Measurements from ENCODE around the gene CRIP2. TPM values are rescaled to one million over a fixed set of nuclear protein-coding genes. Genes with fewer than 3 reads are reported as not detected.

CRIP2 gene
- polyA plus RNA-seq, 5 donors, result 121 to 333 (median 174) TPM

DNA sequence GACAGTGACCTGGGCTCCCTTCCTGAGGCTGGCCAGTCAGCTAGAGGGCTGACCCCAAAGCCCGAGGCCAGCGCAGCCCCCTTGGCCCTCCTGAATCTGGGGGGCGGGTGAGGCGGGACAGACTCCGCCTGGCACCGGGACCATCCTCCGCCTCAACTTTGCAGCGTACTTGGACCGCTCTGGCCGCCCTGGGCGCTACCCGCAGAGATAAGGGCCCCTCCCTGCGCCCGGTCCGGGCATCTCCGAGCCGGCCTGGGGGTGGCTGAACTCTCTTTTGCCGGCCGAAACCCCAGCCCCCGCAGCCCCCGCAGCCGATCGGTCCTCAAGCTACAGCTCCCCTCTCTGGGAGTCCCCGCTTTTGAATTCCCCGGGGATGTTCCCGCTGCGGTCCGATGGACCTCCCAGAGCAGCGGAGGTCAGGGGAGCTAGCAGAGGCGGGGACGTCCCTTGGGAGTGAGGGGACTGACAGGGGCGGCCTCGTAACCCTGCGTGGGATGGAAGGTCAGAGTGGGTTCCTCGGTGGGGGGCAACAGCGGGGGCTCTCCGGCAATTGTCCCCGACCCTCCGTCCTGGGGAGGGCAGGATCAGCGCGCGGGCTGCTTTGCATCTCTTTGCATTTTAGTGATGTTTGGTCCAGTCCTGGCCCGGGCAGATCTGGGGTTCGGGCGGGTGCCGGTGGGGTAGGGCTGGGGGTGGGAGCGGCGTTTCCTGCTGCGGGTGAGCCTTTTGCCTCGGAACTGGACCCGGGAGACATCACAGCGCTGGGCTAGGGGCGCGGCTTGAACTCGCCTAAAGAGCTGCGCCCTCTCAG, 11.7 kb downstream of the CRIP2 start, which contains the start of gene CRIP1:
TSS of gene CRIP1 (plus strand) at position 724 of the 811 bp plus-strand sequence. CDS start 374 bp downstream, outside the sequence.
- no peak for DNase-seq

DNA sequence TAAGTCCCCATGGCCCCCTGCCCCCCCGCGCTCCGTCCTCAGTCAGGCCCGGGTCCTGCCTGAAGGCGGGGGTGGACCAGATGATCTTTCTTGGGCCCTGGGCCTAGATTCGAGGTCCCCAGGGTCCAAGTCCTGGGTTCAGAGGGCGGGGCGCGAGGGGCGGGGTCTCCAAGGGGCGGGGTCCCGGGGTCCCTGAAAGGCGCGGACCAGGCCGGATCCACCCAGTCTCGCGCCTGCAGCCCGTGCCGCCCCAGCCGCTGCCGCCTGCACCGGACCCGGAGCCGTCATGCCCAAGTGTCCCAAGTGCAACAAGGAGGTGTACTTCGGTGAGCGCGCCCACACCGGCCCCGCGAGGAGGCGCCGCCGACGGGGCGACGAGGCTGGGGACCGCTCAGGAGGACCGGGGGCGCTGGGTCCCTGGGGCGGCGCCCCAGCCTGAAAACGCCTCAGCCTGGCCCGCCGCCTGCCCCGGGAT, 12.4 kb downstream of the CRIP2 start:
- DNase-seq, result no peak

DNA sequence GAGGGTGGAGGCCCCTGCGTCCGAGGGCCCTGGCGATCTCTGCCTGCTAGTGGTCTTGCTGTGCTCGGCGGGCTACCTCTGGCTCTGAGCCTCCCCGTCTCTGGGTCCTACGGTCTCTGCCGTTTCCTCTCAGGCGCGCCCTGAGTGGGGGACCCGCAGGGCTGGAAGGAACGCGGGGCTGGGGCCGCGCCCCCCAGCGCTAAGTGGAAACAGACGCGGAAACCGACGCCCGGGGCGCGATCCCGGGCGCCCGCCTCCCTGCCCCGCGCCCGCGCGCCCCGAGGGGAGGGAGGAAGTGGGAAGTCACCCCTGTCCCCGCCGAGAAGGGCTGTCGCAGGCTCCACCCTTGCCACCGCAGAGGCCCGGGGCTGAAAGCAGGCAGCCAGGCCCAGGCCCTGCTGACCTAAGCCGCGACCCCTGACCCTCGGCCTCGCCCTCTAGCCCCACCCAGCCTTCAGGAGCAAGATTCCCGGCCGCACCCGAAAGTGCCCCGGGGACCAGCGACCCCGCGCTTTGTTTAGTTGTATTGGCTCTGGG, 12.9 kb downstream of the CRIP2 start:
- no peak for DNase-seq

DNA sequence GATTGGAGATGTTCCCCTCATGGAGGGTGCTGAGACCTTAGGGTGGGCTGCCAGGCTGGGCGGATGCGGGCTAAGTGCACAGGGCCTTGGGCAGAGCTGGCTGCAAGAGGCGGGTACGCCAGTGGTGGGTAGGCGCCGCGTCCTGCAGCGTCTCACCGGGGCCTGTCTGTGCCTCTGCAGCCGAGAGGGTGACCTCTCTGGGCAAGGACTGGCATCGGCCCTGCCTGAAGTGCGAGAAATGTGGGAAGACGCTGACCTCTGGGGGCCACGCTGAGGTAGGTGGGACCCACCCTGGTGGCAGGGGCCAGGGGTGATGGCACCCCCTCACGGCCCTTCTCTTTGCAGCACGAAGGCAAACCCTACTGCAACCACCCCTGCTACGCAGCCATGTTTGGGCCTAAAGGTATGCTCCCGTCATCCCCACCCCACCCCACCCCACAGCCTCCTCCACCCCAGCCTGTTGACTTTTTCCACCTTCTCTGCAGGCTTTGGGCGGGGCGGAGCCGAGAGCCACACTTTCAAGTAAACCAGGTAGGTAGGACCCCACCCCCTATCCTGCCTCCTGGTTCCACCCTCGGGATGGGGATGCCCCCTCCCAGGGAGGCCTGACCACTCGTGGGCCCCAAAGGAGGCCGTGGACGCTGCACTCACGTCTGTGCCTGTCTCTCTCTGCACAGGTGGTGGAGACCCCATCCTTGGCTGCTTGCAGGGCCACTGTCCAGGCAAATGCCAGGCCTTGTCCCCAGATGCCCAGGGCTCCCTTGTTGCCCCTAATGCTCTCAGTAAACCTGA, 13.6 kb downstream of the CRIP2 start:
- DNase-seq, result no peak

DNA sequence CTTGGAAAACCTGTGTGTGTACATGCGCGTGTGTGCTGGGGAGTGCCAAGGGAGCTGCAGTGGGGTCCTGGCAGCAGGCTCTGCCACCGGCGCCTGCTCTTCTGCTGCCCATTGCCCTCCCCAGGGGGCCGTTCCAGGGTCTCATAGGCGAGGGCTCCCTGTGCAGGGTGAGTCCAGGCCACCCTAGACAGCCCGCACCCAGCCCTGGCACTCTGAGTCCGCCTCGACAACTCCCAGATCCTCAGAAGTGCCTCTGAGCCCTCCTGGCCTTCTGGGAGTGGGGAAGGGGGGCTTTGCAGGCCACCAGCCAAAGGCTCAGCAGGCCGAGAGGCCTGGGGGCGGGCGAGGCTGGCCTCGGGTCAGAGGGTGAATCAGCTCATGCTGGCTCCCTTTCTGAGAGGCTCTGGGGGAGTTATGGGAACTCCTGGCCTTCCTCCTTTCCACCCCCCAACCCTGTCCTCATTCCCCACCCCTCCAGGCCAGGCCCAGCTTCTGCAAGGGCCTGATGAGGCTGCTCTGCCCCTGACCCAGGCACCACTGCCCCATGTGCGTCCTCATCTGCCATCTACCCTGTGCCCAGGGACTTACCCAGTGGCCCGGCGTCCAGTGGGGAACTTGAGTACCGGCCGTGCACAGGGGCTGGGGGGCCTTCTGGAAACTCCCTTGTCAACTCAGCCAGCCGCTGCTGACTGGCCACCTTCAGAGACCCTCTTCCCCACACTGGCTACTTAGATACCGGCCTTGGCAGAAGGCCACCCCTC, 14.3 kb downstream of the CRIP2 start:
- no peak for DNase-seq

DNA sequence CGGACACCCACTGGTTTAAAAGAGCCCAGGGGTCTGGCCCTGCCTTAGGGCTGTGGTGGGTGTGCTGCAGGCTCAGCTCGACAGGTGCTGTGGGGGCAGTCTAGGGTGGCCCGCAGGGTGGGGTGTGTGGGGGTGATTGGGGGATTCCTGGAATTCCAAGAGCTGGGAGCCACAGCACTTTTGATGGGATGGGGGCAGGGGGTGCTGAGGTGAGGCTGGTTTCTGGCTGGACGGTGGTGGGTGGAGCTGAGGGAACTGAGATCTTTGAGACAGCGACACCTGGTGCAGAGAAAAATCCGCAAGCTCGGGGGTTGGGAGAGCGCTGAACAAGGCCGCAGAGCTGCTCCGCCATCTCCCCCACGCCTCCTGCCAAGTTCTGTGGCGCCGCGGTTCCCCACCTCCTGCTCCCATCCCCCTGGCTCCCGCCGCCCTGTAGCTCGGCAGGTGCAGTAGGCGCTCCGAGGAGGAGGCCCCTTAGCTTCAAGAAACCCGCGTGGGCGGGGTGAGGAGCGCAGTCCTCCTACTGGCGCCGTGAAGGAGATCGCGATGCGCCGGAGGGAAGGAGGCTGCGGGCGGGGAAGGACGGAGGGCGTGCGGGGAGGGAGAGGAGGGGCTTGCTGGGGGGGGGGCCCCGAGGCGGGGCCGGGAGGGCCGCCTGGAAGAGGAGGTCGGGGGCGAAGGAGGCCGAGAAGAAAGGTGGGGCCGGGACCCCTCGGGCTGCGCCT, 15.1 kb downstream of the CRIP2 start:
- DNase-seq, result peak; percentile 85 to 87

DNA sequence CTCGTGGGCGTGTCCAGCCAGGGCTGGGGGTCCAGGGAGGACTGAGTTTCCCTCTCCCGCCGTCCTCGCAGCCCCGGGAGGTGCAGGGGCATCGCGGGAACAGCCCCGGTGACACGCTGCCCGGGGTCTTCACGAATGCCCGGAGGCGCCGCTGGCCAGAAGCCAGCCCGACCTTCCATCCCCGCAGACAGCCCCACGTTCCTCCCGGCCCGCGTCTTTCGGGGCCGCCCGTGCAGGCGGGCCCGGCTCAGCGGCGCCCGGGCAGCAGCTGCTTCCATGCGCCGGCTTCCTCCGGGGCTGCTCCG, 15.6 kb downstream of the CRIP2 start:
- DNase-seq, result peak in 1 of 2 donors; percentile 57

DNA sequence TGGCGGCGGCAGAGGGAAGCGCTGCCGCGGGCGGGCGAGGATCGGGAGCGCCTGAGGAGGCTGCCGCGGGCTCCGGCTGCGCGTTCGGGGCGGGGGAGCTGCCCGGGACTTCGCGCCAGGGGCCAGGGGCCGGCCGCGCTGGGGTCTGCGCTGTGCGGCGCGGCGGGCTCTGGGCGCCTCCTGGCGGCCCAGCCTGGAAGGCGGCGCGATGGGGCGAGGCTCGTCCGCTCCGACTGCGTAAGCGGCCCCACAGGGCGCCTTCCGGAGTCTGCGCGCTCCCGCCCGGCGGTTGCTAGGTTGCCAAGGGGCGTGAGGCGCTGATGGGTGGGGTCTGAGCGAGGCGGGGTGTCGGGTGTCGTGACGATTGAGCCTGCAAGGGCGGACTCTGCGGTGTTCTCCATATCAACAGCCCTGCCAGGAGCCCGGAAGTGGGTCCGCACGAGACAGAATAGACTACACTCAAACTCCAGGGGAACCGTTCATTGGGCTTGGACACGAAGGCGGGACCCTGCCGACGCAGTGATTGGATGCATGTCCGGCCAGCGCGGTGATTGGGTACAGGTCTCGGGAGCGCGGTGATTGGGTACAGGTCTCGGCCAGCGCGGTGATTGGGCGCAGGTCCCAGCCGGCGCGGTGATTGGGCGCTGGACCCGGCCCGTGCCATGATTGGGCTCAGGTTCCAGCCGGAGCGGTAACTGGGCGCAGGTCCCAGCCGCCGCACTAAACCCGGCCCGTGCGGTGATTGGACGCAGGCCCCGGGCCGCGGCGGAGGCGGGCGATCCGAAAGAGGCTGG, 16.1 kb downstream of the CRIP2 start, which contains the start of gene TEDC1:
TSS of gene TEDC1 (plus strand) at position 675 of the 794 bp plus-strand sequence. CDS start 130 bp downstream, outside the sequence.
- peak; percentile 100 for DNase-seq

DNA sequence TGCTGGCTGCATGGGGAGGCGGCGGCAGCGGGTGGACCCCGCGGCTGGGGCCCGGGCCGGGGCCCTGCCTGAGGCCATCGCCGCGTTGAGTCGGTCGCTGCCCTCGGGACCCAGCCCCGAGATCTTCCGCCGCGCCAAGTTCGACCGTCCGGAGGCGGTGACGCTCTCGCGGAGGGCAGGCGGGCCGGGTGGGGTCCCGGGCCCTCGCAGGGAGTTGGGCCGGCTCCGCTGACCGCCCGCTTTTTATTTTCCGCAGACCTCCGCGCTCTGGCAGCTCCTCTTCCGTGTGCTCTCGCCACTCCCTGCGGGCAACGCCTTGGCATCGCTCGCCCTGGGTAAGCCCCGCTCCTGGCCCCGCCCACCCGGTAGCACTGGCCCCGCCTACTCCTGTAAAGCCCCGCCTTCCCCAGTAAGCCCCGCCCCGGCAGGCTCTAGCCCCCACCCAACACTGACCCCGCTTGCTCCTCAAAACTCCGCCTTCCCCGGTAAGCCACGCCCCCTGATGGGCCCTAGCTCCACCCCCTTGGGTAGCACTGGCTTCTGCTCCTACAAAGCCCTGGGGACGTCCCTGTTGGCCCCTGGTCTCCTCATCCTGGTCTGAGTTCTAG, 16.8 kb downstream of the CRIP2 start:
- no peak for DNase-seq

DNA sequence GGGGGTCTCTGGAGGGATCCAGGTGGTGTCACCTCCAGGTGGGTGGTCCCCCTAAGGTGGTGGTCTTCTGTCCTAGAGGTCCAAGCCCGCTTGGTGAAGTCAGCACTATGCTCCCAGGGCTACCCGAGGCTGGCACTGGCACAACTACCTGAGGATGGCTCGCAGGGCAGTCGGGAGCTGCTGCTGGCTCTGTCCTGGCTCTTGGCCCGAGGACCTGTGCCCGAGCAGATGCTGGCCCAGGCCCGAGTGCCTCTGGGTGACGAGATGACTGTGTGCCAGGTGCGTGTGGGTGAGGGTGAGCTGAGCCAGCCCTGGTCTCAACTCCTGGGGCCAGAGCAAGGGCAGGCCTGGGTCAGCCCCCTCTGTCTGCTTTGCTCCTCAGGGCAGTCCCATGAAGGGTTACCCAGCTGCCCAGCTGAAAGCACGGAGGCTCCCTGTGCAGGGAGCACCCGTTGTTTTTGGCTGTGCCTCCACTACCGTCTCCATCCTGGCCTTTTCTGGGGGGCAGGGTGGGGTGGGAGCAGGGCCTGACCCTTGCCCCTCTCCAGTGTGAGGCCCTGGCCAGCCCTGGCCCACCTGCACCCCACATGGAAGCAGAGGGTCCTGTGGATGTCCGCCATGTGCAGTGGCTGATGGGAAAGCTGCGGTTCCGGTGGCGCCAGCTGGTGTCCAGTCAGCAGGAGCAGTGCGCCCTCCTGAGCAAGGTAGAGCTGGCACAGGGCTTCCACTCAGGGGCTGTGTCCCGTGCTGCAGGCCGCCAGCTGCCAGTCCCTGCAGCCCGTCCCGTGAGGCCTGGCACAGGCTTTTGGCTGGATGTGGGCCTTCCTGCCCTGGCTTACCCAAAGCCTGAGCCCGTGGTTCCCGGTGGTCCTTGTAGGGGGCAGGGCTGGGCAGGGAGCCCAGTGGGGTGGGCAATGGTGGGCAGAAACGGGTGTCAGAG, 17.7 kb downstream of the CRIP2 start:
- DNase-seq, result no peak

DNA sequence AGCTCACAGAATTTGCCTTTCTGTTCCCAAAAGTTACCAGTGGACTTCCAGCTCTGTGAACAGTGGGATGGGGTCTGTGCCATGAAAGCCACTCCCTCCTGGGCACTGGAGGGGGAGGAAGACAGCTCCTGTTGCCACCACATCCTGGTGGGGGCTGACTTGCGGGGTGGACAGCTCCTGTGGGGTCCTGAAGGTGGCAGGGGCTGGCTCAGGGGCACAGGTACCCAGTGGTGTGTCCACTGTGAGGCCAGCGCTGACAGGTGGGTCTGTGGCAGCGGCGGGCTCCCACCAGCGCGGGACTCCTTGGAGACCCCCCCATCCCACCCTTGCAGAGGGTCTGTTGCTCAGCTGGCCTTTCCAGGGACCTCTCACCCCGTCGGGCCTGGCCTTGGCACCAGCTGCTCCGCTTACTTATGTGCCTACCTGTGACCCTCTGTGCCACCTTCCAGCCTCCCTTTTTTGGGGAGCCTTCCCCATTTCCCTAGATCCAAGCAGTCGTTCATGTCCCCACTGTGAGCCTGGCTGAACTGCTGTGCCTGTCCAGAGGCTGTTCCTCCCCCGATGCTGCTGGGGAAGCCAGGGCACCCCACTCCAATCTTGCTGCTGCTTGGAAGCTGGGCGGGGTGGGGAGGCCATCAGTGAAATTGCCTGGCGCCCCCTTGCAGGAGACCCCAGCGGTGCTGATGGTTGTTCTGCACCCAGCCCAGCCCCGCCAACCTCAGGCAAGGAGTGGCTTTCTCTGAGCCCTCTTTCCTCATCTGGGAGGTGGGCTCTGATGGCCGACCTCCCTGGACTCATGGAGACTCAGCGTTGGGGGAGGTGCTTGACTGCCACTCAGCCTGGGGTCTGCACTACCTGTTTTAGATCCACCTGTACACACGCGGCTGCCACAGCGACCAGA, 18.6 kb downstream of the CRIP2 start:
- DNase-seq, result no peak

DNA sequence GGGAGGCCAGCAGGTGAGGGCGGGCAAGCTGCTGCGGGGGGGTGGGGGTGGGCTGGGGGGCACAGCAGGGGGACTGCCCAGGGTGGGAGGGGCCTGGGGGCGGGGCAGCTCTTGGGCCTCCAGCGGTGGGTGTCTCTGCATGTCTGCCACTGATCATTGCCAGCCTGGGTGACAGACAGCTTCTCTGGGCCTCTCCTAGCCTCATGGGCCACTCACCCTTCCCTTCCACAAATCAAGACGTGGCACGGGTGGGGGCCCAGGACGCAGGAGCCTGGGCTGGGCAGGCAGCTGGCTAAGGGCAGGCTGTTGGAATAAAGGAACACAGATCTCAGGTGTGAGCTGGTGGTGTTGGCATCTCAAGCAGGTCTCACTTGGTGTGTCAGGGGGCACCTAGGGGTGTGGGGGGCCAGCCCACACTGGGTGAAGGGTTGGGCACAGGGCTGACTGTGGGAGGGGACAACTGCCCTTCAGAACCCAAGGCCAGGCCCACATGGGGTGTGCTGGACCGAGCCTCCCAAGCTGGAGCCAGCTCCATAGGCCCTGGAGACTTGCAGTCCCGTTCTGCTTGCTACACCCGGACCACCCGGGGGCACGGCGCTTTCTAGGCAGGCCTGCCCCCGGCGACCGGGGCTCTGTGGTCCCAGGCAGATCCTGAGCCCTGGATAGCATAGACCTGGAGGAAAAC, 19.4 kb downstream of the CRIP2 start:
- no peak for DNase-seq

DNA sequence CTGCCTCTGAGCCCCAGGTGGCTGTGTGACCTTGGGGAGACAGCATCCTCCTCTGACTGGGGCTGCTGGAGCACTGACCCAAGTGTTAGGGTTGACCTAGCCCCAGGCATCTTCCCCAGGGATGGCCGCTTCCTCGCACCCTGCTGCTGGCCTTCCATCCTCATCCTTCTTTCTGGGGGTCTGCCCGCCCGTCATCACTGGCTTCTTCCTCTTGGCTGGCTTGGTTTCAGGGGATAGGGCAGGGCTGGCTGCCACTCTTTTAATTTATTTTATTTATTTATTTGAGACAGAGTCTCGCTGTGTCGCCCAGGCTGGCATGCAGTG, 19.9 kb downstream of the CRIP2 start:
- no peak for DNase-seq

DNA sequence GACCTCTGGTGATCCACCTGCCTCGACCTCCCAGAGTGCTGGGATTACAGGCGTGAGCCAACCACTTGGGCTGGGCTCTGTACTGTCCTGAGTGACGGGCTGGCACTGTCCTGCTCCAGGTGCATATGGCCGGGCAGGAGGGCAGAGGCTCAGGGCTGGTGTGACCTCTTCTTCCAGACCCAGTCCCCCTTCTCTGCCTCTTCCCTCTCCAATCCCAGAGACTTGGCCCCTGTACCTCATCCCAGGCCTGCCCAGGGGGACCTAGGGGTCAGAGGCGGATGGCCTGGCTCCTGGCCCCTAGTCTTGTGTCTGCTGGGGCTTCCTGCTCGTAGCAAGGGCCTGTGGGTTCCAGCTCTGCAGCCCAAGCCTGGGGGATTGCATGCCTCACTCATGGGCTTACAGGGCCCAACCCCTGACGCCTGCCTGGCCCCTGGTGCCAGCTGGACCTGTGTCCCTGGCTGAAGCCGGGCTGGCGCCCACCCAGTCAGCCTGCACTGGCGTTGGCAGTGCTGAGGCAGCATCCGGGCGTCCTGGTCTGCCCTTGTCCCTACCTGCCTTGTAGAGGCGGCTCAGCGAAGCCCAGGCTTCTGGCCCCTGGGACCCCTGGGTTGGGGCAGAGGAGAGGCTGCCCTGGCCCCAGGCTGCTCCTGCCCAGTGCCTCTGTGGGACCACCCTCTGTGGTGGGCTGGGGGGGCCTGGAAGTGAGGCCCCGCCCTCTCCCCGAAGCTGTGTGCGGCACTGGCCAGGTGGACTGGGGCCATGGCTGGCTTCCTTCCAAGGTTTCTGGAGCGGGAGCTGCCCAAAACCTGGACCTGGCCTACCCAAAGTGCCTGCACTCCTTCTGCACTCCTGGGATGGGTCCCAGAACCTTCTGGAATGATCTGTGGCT, 20.7 kb downstream of the CRIP2 start:
- no peak for DNase-seq

DNA sequence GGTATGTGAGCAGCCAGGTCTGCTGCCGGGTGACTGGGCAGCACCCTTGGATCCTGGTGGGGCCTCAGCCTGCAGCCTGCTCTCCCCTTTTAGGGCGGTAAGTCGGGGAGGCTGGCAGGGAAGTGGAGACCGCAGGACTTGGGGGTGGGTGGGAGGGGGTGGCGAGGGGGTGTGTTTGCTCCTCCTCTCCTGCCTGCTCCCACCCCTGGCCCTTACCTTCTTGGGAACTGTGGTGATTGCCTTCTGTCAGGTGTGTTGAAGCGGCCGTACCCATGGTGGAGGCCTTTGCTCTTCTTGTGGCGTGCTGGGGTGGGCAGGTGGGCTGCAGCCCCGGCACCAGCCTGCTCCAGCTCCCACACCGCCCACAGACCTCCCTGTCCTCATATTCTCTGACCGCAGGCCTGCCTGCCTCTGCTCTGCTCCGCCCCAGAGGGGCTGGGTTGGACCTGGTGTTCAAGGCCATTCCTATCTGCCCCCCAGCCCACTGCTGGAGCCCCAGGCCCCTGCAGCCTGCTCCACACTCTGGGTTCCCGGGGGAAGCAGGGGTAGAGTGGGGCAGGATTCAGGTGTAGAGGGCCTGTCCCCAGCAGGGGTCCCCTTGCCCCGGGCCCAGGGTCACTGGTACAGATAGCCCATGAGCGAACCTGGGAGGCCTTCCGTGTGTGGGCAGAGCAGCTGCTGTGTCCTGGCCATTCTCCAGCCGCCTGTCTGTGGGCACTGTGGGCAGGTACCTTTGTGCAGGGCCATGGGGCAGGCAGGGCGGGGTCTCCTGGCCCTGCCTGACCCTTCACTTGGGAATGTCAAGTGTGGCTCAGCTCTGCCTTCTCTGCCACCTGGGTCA, 21.6 kb downstream of the CRIP2 start:
- DNase-seq, result no peak
